Raji (cell line): Measurements from ENCODE around the gene ZNF331.

ENCODE experiments used
- POLR2A ChIP-seq: IDR thresholded peaks from 2 replicates; pipeline ENCODE4 v1.6.1; 2011; ENCODE audit warnings: low read depth, low read length, control low read depth; ENCODE audit not compliant: insufficient read depth

The ZNF331 gene

DNA sequence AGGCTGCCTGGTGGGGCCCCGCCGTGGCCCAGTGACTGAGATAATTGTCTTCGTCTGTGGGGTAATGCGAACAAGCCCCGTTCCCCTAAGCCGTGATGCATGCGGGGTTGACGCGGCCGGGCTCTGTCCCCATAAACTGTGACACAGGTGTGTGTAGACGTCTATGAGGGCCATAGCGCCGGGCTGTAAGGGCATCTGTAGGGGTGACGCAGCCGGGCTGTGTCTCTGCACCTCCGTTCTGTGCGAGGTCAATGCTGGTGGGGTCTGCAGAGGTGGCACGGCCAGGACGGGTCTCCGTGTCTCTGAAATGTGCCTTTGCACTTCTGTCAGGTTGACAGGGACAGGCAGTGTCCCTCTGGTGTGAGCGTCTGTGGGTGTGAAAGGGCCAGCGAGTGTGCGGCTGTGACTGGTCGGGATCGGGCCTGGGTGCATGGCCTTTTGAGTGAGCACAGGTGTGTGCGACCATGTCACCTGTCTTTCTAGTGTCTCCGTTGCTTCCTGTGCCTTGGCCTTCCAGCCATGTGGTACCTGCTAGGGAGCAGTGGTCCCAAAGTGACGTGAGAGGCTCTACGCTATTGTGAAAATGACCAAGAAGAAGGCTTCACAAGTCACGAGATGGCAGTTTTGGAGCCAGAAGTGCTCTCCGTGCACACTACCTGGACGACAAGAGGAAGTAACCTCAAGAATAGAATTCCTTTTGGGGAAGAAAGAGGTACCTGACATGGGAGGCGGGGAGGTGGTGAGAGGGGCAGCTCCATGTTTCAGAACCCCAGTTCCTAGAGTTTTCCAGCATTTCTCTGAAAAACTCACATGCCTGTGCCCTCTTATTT, 16.4 kb upstream of the ZNF331 start:
- TF ChIP-seq POLR2A = no peak

DNA sequence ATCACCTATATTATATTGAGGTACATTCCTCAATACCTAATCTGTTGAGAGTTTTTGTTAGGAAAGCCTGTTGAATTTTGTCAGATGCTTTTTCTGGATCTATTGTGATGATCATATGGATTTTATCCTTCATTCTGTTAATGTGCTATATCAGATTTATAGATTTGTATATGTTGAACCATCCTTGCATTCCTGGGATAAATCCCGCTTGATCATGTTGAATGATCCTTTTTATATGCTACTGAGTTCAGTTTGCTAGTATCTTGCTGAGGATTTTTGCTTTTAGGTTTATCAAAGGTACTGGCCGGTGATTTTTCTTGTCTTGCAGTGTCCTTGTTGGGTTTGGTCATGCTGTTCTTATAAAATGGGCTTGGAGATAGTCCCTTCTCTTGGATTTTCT, 12.0 kb upstream of the ZNF331 start:
- TF ChIP-seq POLR2A = no peak

DNA sequence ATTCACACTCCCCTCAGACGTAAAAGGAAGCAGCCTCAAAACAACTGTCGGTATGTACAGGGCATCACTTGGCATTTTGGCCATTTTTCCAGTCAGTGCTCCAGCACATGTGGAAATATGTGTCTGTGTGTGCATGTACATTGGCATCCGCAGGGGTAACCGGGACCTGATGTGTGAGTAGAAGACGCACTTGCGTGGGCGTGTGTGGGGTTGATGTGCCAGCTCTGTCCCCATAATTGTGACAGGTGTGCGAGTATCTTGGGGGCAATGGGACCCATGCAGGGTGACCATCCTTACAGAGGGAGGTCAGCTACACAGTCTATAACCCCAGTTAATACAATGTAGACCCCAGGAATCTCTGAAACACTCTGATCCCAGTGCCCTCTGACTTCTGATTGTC, 7.3 kb upstream of the ZNF331 start:
- TF ChIP-seq POLR2A = no peak

DNA sequence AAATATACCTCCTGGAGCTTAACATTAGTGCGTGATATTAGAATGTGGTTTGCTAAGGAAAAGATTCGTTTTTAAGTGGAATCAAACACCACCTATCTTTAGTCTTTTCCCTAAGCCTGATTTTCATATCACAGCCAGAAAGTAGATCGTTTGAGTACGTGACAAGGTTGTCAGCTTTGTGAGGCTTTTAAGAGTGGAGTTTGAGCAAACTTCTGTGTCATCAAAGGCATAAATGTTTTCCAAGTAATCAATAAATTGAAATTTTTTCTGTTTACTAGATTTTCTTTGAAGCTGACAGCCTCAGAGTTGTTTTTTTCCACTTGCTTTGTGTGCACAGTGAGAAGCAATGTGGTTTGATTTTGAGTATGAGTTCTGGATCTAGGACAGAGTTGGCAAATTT, 6.5 kb upstream of the ZNF331 start:
- TF ChIP-seq POLR2A = no peak

DNA sequence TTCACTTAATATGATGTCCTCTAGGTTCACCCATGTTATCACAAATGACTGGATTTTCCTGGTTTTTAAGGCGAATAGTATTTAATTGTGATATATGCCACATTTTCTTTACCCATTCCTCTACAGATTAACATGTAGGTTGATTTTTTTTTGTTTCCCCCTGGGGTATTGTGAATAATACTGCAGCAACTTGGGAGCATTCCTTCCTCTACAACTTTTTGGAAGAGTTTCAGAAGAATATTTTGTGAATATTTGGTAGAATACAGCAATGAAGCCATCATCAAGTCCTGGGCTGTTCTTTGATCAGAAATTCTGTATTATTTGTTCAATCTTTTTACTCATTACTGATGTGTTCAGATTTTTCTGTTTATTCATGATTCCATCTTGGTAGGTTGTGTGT, 5.6 kb upstream of the ZNF331 start:
- TF ChIP-seq POLR2A = no peak

DNA sequence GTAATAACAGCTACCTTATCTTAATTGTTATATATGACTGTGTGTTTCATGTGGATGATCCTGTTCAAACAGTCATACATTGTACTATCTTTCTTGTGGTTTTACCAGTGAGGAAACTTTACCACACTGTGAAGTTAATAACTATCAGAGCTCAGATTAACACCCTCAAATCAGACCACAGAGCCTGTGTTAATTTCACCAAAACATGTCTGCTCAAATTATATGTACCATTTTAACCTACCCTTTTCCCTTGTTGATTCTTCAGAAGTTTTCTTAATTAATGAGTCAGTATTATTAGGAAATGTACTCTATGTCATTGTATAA, 1.8 kb upstream of the ZNF331 start:
- no peak for TF ChIP-seq POLR2A

DNA sequence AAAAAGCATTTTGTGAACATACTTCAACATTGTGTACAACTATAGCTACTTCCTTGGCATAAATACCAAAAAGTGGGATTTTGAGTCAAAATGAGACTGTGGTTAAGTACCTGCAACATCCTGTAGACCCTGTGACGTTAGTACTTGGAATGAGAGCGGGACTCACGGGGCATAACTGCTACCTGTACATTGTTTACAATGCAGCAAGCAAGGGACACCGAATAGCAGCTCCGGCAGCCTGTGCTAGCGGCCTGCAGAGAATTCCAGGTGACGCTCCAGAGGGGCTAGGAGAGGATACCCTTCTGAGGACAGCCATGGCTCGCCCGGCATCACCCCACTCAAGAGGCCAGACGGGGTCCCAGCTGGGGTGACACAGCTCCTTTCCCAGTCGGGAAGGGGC, 824 bp upstream of the ZNF331 start:
- no peak for TF ChIP-seq POLR2A

DNA sequence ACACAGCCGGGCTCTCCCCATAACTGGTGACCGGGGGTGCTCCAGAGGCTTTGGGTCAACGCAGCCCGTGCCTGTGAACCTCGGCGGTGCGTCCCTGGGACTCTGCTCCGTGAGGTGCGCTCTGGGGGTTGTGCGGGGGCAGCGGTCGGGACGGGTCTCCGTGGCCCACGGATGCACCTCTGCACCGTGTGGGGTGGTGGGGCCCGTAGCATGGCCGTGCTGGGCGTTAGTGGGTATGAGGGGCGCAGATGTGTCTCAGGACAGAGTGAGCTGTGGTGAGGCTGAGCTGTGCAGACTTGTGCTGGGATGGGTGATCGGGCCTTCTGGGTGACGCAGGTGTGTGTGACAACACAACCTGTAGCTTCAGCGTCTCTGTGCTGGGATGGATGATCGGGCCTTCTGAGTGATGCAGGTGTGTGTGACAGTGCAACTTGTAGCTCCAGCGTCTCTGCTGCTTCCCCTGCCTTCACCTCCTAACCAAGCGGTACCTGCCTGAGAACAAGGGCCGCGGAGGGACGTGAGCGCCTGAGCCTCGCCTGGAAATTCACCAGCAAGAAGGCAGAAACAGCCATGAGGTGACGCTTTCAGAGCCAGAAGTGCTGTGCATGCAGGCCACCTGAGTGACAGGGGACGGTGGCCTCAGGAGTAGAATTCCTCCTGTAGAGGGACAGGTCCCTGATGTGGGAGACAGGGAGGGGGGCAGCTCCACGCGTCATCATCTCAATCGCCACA, 599 bp downstream of the ZNF331 start:
- TF ChIP-seq POLR2A = no peak

DNA sequence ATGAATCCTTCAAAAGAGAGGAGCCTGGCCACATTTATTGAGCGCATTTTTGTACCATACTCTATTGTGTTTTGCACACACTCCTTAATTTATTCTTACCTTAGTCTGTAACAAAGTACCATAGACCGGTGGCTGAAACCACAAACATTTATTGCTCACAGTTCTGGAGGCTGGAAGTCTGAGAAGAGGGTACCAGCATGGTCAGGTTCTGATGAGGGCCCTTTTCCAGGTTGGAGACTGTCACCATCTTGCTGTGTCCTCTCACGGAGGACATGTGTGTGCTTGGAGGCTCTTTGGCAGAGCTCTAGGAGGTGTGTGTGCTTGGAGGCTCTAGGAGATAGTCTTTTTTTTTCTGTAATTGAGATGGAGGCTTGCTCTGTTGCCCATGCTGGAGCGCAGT, 2.1 kb downstream of the ZNF331 start:
- no peak for TF ChIP-seq POLR2A

DNA sequence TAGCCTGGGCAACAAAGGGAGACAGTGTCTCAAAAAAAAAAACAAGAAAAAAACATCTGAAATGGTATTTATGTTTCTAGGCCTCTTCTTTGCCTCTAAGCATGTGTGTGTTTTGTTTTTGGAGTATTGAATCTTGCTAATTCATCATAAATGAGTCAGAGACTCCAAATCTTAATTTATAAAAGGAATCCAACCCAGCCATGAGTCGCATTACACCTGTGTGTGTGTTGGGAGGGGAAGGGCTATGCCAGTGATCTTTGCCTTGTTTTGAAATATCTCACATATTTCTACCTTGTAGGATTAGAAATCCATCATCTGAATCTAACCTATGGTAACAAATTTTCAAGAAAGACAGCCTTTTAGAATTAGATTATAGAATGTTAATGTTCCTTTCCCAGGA, 4.0 kb downstream of the ZNF331 start:
- no peak for TF ChIP-seq POLR2A

DNA sequence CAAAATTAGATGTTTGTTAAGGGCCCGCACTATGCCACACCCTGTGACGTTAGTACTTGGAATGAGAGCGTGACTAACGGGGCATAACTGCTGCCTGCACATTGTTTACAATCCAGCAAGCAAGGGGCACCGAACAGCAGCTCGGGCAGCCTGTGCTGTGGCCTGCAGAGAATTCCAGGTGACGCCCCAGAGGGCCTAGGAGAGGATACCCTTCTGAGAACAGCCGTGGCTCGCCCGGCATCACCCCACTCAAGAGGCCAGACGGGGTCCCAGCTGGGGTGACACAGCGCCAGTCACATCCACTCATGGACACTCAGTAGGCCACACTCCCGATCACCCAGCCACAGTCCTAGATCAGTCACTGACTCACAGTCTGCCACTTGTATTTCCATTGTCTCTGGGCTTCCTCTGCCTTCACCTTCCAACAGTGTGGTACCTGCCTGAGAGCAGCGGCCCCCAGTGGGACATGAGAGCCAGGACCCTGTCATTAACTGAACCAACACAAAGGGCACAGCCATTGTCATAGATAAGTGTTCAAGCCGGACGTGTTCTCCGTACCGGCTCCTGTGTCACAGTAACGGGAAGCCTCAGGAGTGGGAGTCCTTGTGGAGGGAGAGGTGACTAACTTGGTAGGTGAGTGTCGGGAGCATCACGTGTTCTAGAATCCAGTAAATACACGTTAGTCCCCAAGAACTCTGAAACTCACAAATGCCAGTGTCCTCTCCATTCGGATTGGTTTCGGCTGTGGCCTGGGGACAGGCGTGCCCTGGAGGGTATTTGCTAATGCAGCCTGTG, 7.5 kb downstream of the ZNF331 start:
- no peak for TF ChIP-seq POLR2A

DNA sequence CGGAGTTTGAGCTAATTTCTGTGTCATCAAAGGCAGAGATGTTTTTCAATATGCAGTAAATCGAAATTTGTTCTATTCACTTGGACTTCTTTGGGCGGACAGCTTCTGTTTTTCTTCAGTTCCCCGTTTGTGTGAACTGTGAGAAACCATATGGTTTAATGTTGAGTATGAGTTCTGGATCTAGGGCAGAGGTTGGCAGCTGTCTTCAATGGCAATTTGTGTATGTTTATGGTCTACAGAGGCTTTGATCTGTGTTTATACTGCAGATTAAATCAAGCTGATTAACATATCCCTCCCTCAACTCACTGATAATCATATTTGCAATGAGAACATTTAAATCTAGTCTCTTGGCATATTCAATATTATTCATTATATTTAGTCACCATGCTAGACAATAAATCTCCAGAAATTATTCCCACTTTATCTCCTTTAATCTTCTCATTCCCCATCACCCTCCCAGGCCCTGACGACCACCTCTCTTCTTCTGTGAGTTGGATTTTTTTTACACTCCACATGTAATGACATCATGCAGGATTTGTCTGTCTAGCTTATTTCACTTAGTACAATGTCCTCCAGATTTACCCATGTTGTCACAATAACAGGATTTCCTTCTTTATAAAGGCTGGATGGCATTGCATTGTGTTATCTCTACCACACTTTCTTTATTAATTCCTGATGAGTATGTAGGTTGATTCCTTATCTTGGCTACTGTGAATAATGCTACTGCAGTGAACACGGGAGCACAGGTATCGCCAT, 9.0 kb downstream of the ZNF331 start:
- TF ChIP-seq POLR2A = no peak

DNA sequence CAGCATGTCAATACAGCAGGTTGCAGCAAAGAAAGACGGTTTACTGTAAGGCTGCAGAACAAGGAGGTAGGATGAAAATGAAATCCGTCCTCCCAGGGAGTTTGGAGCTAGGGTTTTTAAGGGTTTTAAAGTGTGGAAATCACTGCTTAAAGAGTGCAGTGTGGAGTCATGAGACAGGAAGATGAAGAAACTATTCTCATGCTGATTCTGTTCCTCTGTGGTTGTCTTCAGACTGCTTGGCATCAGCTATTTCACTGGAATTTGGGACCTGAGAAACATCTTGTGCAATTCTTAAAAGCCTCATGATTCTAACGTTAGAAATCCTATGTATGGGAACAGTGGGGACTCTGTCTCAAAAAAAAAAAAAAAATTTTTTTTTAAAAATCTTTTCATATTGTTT, 11.4 kb downstream of the ZNF331 start:
- no peak for TF ChIP-seq POLR2A

DNA sequence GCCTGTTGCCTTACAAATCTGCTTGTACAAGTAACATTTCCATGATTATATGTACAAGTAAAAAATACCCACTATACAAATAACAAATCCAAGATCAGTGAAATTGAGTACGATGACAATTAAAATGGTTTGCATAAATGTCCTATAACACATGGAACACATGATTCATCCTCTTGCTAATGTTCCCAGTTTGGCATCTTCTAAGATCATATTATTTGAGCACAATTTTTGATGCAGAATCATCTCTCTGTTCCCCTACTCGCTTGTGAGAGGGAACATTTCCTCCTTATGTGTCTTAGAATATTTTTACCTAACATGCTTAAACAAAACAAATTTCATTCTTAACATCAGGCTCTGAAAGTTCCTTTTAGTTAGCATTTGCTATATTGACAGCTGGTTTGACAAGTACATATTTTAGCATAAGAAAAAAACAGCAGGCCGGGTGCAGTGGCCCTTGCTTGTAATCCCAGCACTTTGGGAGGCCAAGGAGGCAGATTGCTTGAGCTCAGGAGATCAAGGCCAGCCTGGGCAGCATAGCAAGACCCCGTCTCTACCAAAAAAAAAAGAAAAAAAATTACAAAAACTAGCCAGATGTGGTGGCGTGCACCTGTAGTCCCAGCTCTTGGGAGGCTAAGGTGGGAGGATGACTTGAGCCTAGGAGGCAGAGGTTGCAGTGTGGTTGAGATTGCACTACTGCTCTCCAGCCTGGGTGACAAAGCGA, 14.2 kb downstream of the ZNF331 start:
- TF ChIP-seq POLR2A = no peak

DNA sequence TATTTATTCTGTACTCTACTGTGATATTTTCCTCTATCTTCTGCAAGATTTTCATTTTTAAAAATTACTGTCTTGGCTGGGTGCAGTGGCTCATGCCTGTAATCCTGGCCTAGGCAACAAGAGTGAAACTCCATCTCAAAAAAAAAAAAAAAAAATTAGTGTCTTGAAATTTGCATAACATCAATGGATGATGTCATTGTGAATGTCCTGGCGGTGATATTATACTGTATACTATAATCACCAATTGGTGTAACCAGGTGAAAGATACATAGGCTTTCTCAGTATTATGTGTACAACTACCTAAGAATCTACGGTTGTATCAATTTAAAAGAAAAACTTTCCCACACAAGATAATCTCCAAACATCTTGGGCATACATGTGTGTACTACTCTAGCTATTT, 15.2 kb downstream of the ZNF331 start:
- no peak for TF ChIP-seq POLR2A
